Stimulated activated effector memory CD8-positive, alpha-beta T cell treated with anti-CD3 and anti-CD28 coated beads, Interleukin-12 subunit alpha, Interleukin-12 subunit beta, amount 100 ng/mL, for 72 hours (primary cell): ENCODE measurements around the gene CXCL14.

Source experiments
- ATAC-seq: fragments of 150-1000 bp; cut with Tn5 transposase; 2 replicates; pipeline ENCODE4 v1.10.0; 2021
- DNase-seq, 2 donors: peaks; one replicate each; pipeline ENCODE4 v3.0.0; 2021 to 2022; ENCODE audit warnings: low spot score in 2 of 2
- H3K27ac Mint-ChIP-seq: one replicate; pipeline ENCODE4 v1.8.0; 2022; ENCODE audit warnings: mild to moderate bottlenecking, mixed read lengths
- H3K36me3 Mint-ChIP-seq: one replicate; pipeline ENCODE4 v1.8.0; 2022; ENCODE audit warnings: mild to moderate bottlenecking, mixed read lengths
- H3K4me1 Mint-ChIP-seq: one replicate; pipeline ENCODE4 v1.8.0; 2022; ENCODE audit warnings: mixed read lengths
- H3K4me3 Mint-ChIP-seq: one replicate; pipeline ENCODE4 v1.8.0; 2022; ENCODE audit warnings: mild to moderate bottlenecking, mixed read lengths
- H3K9me3 Mint-ChIP-seq: one replicate; pipeline ENCODE4 v1.8.0; 2022; ENCODE audit warnings: mixed read lengths

CXCL14 gene

DNA sequence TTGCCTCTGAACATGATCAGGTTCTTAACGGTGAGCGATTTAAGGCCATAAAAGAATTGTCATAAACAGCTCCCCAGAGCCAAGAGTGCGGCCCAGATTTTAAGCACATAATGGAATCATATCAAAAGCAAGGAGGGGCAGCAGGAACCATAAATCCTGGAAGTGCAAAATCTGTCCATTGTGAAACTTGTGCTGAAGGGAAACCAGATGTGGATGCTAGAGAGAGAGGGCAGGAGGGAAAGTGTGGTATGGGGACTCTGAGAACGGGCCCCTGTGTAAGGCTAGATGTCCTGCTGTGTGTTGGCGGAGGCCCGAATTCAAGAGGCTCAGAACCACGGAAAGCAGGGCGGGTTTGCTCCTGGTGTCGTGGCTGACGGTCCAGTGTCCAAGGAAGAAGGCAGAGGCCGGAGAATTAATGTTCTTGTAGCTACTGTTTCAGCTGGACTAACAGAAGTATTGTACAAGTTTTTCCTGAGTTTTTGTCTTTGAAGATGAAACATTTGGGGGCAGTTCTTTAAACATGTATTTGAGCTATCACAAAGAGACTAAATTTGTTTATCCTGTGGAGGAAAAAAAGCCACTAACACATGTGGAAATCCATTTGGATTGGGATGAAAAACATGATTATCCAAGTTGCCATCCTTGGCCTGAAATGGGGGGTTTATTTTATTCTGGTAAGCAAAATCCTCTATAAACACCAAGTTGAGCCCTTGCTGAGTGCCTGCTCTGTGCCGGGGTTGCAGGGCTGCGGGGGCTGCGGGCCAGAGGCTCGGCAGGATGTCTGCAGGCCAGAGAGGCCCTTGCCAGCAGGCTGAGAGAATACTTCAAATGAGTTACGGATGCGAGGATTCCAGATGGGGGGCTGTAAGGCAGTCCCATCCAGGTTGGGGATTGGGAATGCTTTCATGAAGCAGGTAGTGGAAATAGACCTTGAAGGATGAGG is 9.2 kb upstream of the CXCL14 start:
- no peak overlapping the region for H3K4me3 Mint-ChIP-seq
- no peak for DNase-seq
- H3K4me1 Mint-ChIP-seq = no peaks in the 10 kb centered on the region
- no peak for ATAC-seq
- no peaks in the 10 kb centered on the region for H3K36me3 Mint-ChIP-seq
- H3K27ac Mint-ChIP-seq = no peak overlapping the region
- H3K9me3 Mint-ChIP-seq = no peaks in the 10 kb centered on the region

- DNase-seq (no peak), ATAC-seq (peak; percentile 12)
- Mint-ChIP-seq H3K36me3 (no peaks in the 10 kb centered on the region), H3K4me1 (no peaks in the 10 kb centered on the region), H3K27ac (no peak overlapping the region), H3K9me3 (no peaks in the 10 kb centered on the region), H3K4me3 (no peak overlapping the region)
These were observed 6.1 kb upstream of the CXCL14 start for GRCh38 chr5:135584918-135585317.

DNA sequence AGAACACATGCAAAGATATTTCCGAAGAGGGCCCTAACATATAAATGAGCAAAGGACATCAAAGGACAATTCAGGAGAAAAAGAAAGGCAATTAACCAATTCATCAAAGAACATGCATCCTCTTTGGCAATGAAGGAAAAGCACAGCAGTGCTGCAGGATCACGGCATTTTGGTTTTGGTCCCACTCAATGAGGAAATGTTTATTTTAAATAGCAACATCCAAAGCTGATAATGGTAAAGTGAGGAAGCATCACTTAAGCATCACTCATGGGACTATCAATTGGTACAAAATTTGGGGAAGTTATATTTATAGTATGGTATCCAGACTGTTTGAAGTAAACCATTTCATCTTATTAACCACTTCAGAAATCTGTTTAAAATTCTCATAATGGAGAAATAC is 5.5 kb upstream of the CXCL14 start:
- DNase-seq (no peak), ATAC-seq (no peak)
- Mint-ChIP-seq H3K27ac (no peak overlapping the region), H3K9me3 (no peaks in the 10 kb centered on the region), H3K4me1 (peaks cover under 1% of the 10 kb centered on the region), H3K4me3 (no peak overlapping the region), H3K36me3 (no peaks in the 10 kb centered on the region)

DNA sequence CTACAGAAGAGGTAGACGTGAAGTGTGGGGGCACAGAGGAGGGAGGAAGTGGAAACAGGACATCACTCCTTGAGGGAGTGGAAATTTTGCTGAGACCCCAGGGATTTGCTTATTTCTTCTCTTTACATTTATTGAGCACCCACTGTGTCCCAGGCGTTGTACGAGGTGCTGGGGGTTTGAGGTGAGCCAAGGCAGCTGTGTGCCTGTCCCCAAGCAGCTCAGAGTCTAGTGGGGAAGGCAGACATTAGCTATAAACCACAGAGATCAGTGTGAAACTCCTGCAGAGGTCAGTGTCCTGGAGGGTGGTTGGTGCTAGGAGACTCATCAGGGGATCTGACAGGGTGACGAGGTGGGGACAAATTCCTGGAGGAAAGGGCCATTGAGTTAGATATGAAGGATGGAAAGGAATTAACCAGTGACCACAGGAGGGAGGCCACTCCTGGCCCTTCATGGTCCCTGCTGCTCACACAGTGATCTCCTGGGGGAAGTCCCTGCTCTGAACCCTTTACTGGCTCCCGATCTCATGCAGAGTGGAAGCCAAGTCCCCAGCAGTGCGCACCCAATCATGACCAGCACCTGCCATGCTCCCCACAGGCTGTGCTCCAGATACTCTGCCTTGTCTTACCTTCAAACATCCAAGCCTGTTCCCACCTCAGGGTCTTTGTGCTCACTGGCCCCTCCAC is 3.4 kb upstream of the CXCL14 start:
- Mint-ChIP-seq H3K4me3 (no peak overlapping the region), H3K27ac (no peak overlapping the region), H3K4me1 (peaks cover 5% of the 10 kb centered on the region), H3K36me3 (no peaks in the 10 kb centered on the region), H3K9me3 (no peaks in the 10 kb centered on the region)
- no peak for DNase-seq
- ATAC-seq = peak; percentile 3

DNA sequence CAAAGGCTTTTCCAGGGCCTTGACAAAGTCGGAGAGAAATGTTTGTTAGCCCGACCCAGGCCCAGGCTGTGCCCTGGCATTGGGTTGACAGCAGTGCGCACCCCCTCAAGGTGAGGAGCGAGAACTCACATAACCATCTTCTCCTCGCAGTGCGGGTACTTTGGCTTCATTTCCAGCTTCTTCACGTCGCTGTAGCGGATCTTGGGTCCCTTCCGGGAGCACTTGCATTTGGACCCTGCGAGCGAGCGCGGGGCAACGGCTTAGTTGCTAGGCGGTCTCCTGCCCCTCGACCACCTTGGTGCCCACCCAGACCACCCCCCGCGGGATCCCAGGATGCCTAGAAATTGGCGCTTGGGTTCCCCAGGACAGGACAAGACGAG is 496 bp downstream of the CXCL14 start:
- Mint-ChIP-seq H3K4me3 (no peak overlapping the region), H3K27ac (no peak overlapping the region), H3K9me3 (no peaks in the 10 kb centered on the region), H3K36me3 (no peaks in the 10 kb centered on the region), H3K4me1 (peaks cover 5% of the 10 kb centered on the region)
- DNase-seq (no peak), ATAC-seq (no peak)

- H3K27ac Mint-ChIP-seq = no peak overlapping the region
- no peaks in the 10 kb centered on the region for H3K9me3 Mint-ChIP-seq
- ATAC-seq = no peak
- no peaks in the 10 kb centered on the region for H3K36me3 Mint-ChIP-seq
- no peak overlapping the region for H3K4me3 Mint-ChIP-seq
- DNase-seq = no peak
- peaks cover 5% of the 10 kb centered on the region for H3K4me1 Mint-ChIP-seq
These were observed 1.4 kb downstream of the CXCL14 start for GRCh38 chr5:135577421-135577820.

DNA sequence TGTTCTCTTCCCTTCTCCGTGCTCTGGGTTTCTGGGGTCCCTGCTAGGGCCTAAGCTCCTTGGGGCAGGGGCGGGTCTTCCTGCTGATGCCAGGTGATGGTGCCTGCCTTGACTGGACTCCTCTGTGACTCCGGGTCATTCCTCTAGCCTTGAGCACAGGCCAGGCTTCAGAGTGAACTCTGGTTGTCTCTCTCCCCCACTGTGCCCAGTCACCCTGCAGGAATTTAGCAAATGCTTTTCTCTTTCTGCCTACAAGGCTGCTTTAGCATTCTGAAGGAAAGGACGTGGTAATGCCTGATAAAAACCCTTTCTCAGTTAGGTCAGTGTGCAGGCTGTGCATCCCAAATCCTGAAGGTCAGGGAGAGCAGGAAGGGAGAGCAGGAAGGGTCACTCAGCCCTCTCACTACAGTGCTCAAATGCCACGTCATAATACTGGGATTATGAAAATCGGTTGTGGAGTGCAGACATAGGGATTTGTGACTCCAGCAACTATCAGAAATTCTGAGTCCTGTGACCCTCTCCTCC is 2.7 kb downstream of the CXCL14 start:
- peaks cover 5% of the 10 kb centered on the region for H3K4me1 Mint-ChIP-seq
- DNase-seq (no peak), ATAC-seq (no peak)
- no peak overlapping the region for H3K27ac Mint-ChIP-seq
- no peaks in the 10 kb centered on the region for H3K9me3 Mint-ChIP-seq
- H3K36me3 Mint-ChIP-seq = no peaks in the 10 kb centered on the region
- H3K4me3 Mint-ChIP-seq = no peak overlapping the region

DNA sequence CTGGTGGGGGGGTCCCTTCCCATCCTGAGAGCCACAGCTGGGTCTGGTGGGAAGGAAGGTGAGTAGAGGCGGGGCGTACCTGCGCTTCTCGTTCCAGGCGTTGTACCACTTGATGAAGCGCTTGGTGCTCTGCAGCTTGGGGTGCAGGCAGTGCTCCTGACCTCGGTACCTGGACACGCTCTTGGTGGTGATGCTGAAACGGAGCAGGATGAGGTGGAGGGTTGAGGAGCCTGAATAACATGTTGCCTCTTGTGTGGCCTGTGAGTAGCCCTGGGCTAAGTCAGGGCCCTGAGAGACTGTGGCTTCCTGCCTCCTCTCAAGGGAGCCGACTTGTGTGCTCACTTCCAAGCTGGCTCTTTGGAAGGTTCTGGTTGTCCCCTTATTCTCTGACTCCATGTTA is 4.3 kb downstream of the CXCL14 start:
- ATAC-seq (no peak), DNase-seq (no peak)
- Mint-ChIP-seq H3K4me1 (peaks cover 5% of the 10 kb centered on the region), H3K36me3 (no peaks in the 10 kb centered on the region), H3K9me3 (no peaks in the 10 kb centered on the region), H3K27ac (no peak overlapping the region), H3K4me3 (no peak overlapping the region)

- no peaks in the 10 kb centered on the region for H3K4me1 Mint-ChIP-seq
- DNase-seq = no peak
- H3K9me3 Mint-ChIP-seq = no peaks in the 10 kb centered on the region
- H3K36me3 Mint-ChIP-seq = no peaks in the 10 kb centered on the region
- ATAC-seq = no peak
- H3K27ac Mint-ChIP-seq = no peak overlapping the region
- no peak overlapping the region for H3K4me3 Mint-ChIP-seq
These were observed 6.9 kb downstream of the CXCL14 start for GRCh38 chr5:135571902-135572301.

DNA sequence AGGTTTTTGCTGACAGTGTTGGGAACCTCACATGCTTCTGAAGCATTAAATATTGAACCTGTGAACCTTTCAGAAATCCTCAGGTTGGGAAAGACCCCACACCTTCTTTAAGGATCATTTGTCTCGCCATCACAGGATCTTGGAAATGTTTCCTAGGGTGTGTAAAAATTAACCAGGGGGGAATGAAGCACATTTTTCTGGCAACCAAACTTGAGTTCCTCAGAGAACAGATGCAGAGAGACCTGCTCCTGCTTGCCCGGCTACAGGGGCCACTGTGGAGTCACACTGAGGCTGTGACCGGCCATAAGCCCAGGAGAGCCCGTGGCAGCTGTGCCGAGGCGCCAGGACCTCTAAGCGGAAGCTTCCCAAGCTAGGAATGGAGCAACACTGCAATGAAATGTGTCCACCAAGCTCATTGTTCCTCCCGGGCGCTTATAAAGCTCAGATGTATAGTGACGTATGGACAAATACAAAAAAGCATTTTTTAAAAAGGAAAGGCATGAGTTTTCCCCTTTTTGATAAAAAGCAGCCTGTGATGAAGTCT is 7.7 kb downstream of the CXCL14 start:
- Mint-ChIP-seq H3K4me3 (no peak overlapping the region), H3K9me3 (no peaks in the 10 kb centered on the region), H3K4me1 (peaks cover 3% of the 10 kb centered on the region), H3K36me3 (no peaks in the 10 kb centered on the region), H3K27ac (no peak overlapping the region)
- DNase-seq (no peak), ATAC-seq (no peak)

- Mint-ChIP-seq H3K36me3 (no peaks in the 10 kb centered on the region), H3K27ac (no peak overlapping the region), H3K4me3 (no peak overlapping the region), H3K9me3 (no peaks in the 10 kb centered on the region), H3K4me1 (peaks cover 6% of the 10 kb centered on the region)
- ATAC-seq (no peak), DNase-seq (no peak)
These were observed 8.4 kb downstream of the CXCL14 start for GRCh38 chr5:135570453-135570764.

DNA sequence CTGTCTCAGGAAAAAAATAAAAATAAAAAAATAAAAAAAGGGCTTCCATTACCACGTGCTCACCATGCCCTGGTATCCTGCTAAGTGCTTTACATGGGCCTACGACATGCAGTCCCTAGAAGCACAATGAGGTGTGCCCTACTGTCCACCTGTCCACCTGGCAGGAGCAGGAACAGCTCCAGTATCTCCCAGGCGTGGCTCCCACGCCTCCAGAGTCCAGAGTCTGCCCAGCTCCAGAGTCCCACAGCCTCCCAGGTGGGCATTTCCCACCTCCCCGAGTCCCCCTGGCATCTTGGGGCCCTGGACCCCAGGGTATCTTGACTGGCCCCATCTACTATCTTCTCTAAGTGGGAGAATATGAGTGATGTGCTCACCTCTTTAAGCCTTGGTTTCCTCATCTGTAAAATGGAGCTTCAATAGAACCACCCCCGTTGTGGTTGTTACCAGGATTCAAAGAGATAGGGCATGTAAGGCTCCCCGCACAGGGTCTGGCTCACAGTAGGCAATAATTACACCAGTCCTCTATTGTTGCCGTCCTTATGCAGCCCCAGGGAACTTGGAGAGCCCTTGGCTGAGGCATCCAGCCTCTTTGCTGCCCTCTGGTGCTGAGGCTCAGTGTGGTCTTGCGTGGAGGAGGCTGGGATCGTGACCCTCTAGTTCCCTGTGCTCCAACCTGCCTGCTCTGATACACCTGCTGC is 8.9 kb downstream of the CXCL14 start:
- no peak overlapping the region for H3K27ac Mint-ChIP-seq
- no peak for DNase-seq
- peak; percentile 17 for ATAC-seq
- no peaks in the 10 kb centered on the region for H3K9me3 Mint-ChIP-seq
- H3K4me1 Mint-ChIP-seq = peaks cover 6% of the 10 kb centered on the region
- H3K36me3 Mint-ChIP-seq = no peaks in the 10 kb centered on the region
- H3K4me3 Mint-ChIP-seq = no peak overlapping the region

DNA sequence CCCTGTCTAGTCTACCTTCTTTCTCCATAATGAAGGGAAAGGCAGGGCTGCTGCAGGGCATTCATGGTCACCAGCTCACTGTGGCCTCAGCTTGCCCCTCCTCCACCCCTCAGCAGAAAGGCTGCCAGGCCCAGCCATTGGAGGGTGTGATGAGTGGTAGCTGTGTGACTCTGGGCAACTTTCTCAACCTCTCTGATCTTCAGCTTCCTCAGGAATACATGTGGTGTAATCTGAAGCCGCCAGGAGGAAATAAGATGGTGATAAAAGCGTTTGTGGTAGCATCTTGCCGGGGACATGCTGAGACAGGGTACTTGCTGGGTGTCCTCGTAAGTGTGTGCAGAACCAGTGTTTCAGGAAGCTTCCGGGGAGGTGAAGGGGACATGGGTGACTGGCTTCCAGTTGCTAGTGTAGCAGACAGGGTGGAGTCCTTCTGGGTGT is 9.8 kb downstream of the CXCL14 start:
- Mint-ChIP-seq H3K4me3 (no peak overlapping the region), H3K36me3 (no peaks in the 10 kb centered on the region), H3K9me3 (no peaks in the 10 kb centered on the region), H3K4me1 (peaks cover 6% of the 10 kb centered on the region), H3K27ac (no peak overlapping the region)
- no peak for ATAC-seq
- no peak for DNase-seq

GRCh38 chr5:135568246-135568645 is 10.5 kb downstream of the CXCL14 start:
- no peak overlapping the region for H3K27ac Mint-ChIP-seq
- no peak overlapping the region for H3K4me3 Mint-ChIP-seq
- no peaks in the 10 kb centered on the region for H3K36me3 Mint-ChIP-seq
- peaks cover 6% of the 10 kb centered on the region for H3K4me1 Mint-ChIP-seq
- ATAC-seq (no peak), DNase-seq (no peak)
- no peaks in the 10 kb centered on the region for H3K9me3 Mint-ChIP-seq

DNA sequence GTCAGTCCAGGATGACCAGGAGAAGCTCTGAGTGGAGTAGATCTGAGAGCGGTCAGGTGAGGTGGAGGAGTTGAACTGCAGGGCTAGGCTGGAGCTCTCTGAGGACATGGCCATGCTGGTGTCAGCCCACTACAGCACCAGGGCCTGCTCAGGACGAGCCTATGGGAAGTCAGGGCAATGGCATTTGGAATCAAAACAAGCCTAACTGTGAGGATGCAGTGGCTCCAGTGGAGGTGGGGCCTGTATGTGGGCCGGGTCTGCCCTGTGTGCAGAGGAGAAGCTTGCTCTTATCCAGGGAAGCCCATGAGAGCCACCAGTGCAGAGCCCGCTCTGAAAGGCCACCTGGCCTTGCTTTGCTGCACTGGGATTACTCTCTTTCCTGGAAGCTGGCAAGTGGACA is 11.1 kb downstream of the CXCL14 start:
- Mint-ChIP-seq H3K9me3 (no peaks in the 10 kb centered on the region), H3K27ac (no peak overlapping the region), H3K4me3 (no peak overlapping the region), H3K4me1 (peaks cover 6% of the 10 kb centered on the region), H3K36me3 (no peaks in the 10 kb centered on the region)
- ATAC-seq = no peak
- no peak for DNase-seq
